Neural cell (in vitro differentiated cells): ENCODE data around the gene ANKRD13B. TPM values are rescaled to one million over a fixed set of nuclear protein-coding genes. Genes with fewer than 3 reads are reported as not detected.

ENCODE experiments used
- H2AFZ ChIP-seq: fragments of 200-600, 300-800 bp; sonication (generic), shearing (Covaris generic); 2 replicates; pipeline ENCODE4 v1.6.0; 2014; ENCODE audit warnings: low read depth, mild to moderate bottlenecking, antibody characterized with exemption, low read length, moderate library complexity
- H3F3A ChIP-seq: fragments of 200-600 bp; shearing (Covaris generic); 2 replicates; pipeline ENCODE4 v1.6.1; 2016; ENCODE audit warnings: mild to moderate bottlenecking, moderate library complexity, mixed read lengths, antibody characterized with exemption, low read length; ENCODE audit not compliant: insufficient read depth, poor library complexity, severe bottlenecking
- H3K27ac ChIP-seq: fragments of 200-600, 300-800 bp; sonication (generic), shearing (Covaris generic); 2 replicates; pipeline ENCODE4 v1.5.1; 2014; ENCODE audit warnings: mild to moderate bottlenecking, low read length, moderate library complexity
- H3K27me3 ChIP-seq: fragments of 300-800, 200-600 bp; sonication (generic), shearing (Covaris generic); 2 replicates; pipeline ENCODE4 v1.6.0; 2014; ENCODE audit warnings: mild to moderate bottlenecking, low read depth, low read length, moderate library complexity; ENCODE audit not compliant: insufficient read depth
- H3K36me3 ChIP-seq: fragments of 300-800, 200-600 bp; sonication (generic), shearing (Covaris generic); 2 replicates; pipeline ENCODE4 v1.5.1; 2014; ENCODE audit warnings: mild to moderate bottlenecking, antibody characterized with exemption, low read length, moderate library complexity; ENCODE audit not compliant: insufficient read depth
- H3K4me2 ChIP-seq: fragments of 300-800, 200-600 bp; sonication (generic), shearing (Covaris generic); 2 replicates; pipeline ENCODE4 v1.6.0; 2014; ENCODE audit warnings: mild to moderate bottlenecking, low read length
- H3K4me3 ChIP-seq: fragments of 300-800, 200-600 bp; sonication (generic), shearing (Covaris generic); 2 replicates; pipeline ENCODE4 v1.5.1; 2014; ENCODE audit warnings: mild to moderate bottlenecking, low read length, moderate library complexity
- H3K79me2 ChIP-seq: fragments of 200-600 bp; shearing (Covaris generic); replicated peaks from 2 replicates; pipeline ENCODE4 v1.6.0; 2014; ENCODE audit warnings: mild to moderate bottlenecking, low read length, moderate library complexity; ENCODE audit not compliant: insufficient read depth
- H3K9ac ChIP-seq: fragments of 300-800, 200-600 bp; sonication (generic), shearing (Covaris generic); 2 replicates; pipeline ENCODE4 v1.6.1; 2016; ENCODE audit warnings: mild to moderate bottlenecking, low read length, mixed read lengths
- H3K9me2 ChIP-seq: fragments of 200-600 bp; shearing (Covaris generic); 2 replicates; pipeline ENCODE4 v1.6.1; 2016; ENCODE audit warnings: mild to moderate bottlenecking, low read length, mixed read lengths; ENCODE audit not compliant: insufficient read depth
- H3K9me3 ChIP-seq: fragments of 200-600, 300-800 bp; sonication (generic), shearing (Covaris generic); 2 replicates; pipeline ENCODE4 v1.6.1; 2016; ENCODE audit warnings: mild to moderate bottlenecking, mixed run types, low read length, moderate library complexity, mixed read lengths
- H4K20me1 ChIP-seq: fragments of 200-600 bp; shearing (Covaris generic); 2 replicates; pipeline ENCODE4 v1.6.1; 2016; ENCODE audit warnings: mild to moderate bottlenecking, mixed run types; ENCODE audit not compliant: insufficient read depth
- EP300 ChIP-seq: fragments of 450-650 bp; conservative IDR thresholded peaks from 2 replicates; pipeline ENCODE4 v1.6.1; 2014; ENCODE audit warnings: antibody characterized with exemption, mild to moderate bottlenecking, moderate library complexity; ENCODE audit not compliant: poor library complexity, severe bottlenecking
- EZH2 ChIP-seq: fragments of 200-600, 300-800 bp; shearing (Covaris generic), sonication (generic); IDR thresholded peaks from 2 replicates; pipeline ENCODE4 v1.6.1; 2014; ENCODE audit warnings: antibody characterized with exemption, low read length, borderline replicate concordance, mild to moderate bottlenecking; ENCODE audit not compliant: insufficient read depth, poor library complexity, severe bottlenecking
- MXI1 ChIP-seq: fragments of 450-650 bp; conservative IDR thresholded peaks from 2 replicates; pipeline ENCODE4 v1.6.1; 2014; ENCODE audit warnings: antibody characterized with exemption, mild to moderate bottlenecking; ENCODE audit not compliant: poor library complexity, severe bottlenecking
- POLR2AphosphoS5 ChIP-seq: IDR thresholded peaks from 2 replicates; pipeline ENCODE4 v1.6.1; 2012
- RAD21 ChIP-seq: fragments of 450-650 bp; conservative IDR thresholded peaks from 2 replicates; pipeline ENCODE4 v1.6.1; 2014; ENCODE audit warnings: antibody characterized with exemption, mild to moderate bottlenecking, moderate library complexity
- SMC3 ChIP-seq: fragments of 450-650 bp; conservative IDR thresholded peaks from 2 replicates; pipeline ENCODE4 v1.6.1; 2014; ENCODE audit warnings: antibody characterized with exemption, mild to moderate bottlenecking, moderate library complexity; ENCODE audit not compliant: poor library complexity
- TAF1 ChIP-seq: IDR thresholded peaks from 2 replicates; pipeline ENCODE4 v1.6.1; 2012; ENCODE audit warnings: low read depth
- polyA plus RNA-seq: library from polyadenylated mRNA; depleted of rRNA; stranded (reverse); fragments of >200 nt; gene quantifications from 2 replicates; pipeline ENCODE4 v1.2.3, GENCODE V29; 2014
- TF ChIP-seq, protein P1 (sequence below): IDR thresholded peaks from 2 replicates; pipeline ENCODE4 v1.6.1; 2012; ENCODE audit warnings: borderline replicate concordance
- TF ChIP-seq, protein P2 (sequence below): fragments of 450-650 bp; IDR thresholded peaks from 2 replicates; pipeline ENCODE4 v1.5.1; 2014; ENCODE audit warnings: antibody characterized with exemption, mild to moderate bottlenecking, moderate library complexity; ENCODE audit not compliant: poor library complexity, severe bottlenecking

The ANKRD13B gene
- polyA plus RNA-seq, 1 donor from 2014 or later = 35.0 TPM

DNA sequence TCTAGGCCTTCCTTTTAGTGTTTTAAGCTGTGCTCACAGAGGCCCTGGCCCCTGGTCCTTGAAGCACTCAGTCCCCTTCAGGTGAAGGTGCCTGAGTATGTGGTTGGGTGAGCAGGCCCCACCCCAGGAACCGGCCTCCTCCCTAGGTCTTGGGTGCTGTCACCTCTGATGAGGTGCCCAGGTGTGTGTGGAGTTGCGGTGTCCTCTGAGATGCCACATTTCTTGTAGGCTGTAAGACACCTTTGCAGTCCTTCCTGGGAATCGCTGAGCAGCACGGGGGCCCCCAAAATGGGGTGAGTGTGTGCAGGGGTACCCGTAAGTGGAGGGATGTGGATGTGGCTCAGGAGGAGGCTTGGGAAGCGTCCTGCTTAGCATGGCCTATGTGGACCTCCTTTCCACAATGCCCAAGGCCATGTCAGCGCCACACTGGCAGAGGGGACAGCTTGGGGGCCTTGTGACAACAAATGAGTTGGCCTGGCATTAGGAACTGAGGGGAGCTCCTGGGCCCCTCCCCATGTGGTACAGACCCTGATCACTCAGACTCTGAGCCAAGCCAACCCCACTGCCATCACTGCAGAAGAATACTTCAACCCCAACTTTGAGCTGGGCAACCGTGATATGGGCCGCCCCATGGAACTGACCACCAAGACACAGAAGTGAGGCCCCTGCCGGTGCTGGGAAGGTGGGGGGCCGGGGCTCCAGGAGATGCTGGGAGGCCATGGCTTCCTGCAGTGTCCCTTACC is 18.6 kb downstream of the ANKRD13B start:
- Histone ChIP-seq H3K9me2 (no peaks in the 10 kb centered on the region), H3F3A (no peaks in the 10 kb centered on the region), H3K79me2 (peaks cover 5% of the 10 kb centered on the region), H3K9ac (no peak overlapping the region), H3K27ac (no peak overlapping the region), H3K4me2 (no peak overlapping the region), H4K20me1 (no peaks in the 10 kb centered on the region), H3K9me3 (peaks cover under 1% of the 10 kb centered on the region), H3K36me3 (peaks cover 10% of the 10 kb centered on the region), H2AFZ (no peak overlapping the region), H3K4me3 (no peak overlapping the region), H3K27me3 (peaks cover 19% of the 10 kb centered on the region)
- TF ChIP-seq MXI1 (no peak), RAD21 (no peak), POLR2AphosphoS5 (no peak), TAF1 (no peak), EZH2 (no peak), SMC3 (no peak), EP300 (no peak)
- TF ChIP-seq, protein P1, sequence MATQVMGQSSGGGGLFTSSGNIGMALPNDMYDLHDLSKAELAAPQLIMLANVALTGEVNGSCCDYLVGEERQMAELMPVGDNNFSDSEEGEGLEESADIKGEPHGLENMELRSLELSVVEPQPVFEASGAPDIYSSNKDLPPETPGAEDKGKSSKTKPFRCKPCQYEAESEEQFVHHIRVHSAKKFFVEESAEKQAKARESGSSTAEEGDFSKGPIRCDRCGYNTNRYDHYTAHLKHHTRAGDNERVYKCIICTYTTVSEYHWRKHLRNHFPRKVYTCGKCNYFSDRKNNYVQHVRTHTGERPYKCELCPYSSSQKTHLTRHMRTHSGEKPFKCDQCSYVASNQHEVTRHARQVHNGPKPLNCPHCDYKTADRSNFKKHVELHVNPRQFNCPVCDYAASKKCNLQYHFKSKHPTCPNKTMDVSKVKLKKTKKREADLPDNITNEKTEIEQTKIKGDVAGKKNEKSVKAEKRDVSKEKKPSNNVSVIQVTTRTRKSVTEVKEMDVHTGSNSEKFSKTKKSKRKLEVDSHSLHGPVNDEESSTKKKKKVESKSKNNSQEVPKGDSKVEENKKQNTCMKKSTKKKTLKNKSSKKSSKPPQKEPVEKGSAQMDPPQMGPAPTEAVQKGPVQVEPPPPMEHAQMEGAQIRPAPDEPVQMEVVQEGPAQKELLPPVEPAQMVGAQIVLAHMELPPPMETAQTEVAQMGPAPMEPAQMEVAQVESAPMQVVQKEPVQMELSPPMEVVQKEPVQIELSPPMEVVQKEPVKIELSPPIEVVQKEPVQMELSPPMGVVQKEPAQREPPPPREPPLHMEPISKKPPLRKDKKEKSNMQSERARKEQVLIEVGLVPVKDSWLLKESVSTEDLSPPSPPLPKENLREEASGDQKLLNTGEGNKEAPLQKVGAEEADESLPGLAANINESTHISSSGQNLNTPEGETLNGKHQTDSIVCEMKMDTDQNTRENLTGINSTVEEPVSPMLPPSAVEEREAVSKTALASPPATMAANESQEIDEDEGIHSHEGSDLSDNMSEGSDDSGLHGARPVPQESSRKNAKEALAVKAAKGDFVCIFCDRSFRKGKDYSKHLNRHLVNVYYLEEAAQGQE = no peak
- TF ChIP-seq, protein P2, sequence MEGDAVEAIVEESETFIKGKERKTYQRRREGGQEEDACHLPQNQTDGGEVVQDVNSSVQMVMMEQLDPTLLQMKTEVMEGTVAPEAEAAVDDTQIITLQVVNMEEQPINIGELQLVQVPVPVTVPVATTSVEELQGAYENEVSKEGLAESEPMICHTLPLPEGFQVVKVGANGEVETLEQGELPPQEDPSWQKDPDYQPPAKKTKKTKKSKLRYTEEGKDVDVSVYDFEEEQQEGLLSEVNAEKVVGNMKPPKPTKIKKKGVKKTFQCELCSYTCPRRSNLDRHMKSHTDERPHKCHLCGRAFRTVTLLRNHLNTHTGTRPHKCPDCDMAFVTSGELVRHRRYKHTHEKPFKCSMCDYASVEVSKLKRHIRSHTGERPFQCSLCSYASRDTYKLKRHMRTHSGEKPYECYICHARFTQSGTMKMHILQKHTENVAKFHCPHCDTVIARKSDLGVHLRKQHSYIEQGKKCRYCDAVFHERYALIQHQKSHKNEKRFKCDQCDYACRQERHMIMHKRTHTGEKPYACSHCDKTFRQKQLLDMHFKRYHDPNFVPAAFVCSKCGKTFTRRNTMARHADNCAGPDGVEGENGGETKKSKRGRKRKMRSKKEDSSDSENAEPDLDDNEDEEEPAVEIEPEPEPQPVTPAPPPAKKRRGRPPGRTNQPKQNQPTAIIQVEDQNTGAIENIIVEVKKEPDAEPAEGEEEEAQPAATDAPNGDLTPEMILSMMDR = no peak

DNA sequence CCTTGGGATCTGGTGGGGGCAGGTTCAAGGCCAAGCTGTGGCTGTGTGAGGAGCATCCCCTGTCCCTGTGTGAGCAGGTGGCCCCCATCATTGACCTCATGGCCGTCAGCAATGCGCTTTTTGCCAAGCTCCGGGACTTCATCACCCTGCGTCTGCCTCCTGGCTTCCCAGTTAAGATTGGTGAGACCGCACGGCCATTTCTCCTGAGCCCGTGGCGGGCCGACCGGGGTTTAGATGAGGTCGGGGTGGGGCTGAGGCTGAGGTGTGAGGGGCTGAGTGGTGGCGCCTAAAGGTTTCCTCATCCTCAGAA is 19.1 kb downstream of the ANKRD13B start:
- Histone ChIP-seq H3K4me3 (no peak overlapping the region), H3K9ac (no peak overlapping the region), H3K9me2 (no peaks in the 10 kb centered on the region), H3K4me2 (no peak overlapping the region), H3K9me3 (peaks cover 4% of the 10 kb centered on the region), H3F3A (no peaks in the 10 kb centered on the region), H4K20me1 (no peaks in the 10 kb centered on the region), H3K79me2 (peaks cover 2% of the 10 kb centered on the region), H3K36me3 (peaks cover 10% of the 10 kb centered on the region), H3K27ac (no peak overlapping the region), H3K27me3 (peaks cover 24% of the 10 kb centered on the region), H2AFZ (no peak overlapping the region)
- TF ChIP-seq TAF1 (no peak), POLR2AphosphoS5 (no peak), EZH2 (no peak), RAD21 (no peak), SMC3 (no peak), EP300 (no peak), MXI1 (no peak)
- TF ChIP-seq, protein P1 = no peak
- TF ChIP-seq, protein P2 = no peak
